ENCODE results near the gene CALN1.
"Not testable (repeated sequence)": the region's sequence is repeated elsewhere in the genome, so short reads cannot be mapped to it uniquely, and the experiment has no call there.

The CALN1 gene

DNA sequence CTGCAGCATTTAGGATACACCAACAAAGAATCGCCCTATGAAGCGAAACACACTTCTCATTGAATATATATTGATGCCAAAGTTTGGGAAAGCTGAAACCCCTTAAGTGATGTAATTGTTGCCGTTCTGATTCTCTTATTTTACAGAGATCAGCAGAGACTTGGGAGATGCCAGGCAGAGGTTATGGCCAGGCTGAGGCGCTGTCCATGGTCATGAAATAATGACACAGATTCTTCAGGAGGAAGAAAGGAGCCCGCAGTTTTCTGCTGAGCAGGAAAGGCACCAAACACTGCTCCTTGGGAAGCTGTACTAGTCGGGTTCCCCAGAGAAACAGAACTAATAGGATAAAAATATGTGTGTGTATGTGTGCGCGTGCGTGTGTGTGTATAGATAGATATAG, 566.0 kb downstream of the CALN1 start:
- no peak for DNase-seq

DNA sequence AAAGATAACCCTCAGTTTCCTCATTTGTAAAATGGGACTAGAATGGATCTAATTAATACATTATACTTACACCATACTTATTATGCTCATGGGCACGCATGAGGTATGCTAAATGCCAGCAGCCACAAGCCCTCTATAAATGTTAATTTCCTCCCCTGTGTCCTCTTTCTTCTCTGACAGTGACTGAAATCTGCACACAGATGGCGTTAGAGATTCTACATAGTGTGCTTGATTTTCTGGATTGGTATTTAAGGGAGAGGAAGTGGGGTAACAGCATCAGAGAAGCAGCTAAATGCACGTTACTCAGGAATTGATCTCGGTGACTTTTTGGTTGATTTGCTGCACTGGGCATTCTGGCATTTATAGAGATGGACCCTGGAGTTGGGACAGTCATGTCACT, 568.5 kb downstream of the CALN1 start:
- DNase-seq, result no peak

DNA sequence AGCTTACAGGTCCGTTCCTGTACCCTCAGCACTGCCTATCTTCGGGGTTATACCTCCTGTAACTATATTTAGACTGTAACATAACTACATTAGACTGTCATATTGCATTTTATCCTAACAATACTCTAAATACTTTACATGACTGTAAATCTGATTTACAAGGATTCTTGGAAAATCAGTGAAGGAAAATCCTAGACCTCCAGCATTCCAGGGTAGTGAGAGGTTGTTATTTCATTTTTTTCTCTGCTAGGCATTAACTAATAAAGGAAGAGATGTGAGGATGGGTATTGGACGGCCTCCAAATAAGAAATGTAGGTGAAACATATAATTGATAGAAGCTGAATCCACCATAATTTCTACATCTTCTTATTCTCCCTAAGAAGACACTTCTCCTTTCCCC, 569.4 kb downstream of the CALN1 start:
- no peak for DNase-seq

DNA sequence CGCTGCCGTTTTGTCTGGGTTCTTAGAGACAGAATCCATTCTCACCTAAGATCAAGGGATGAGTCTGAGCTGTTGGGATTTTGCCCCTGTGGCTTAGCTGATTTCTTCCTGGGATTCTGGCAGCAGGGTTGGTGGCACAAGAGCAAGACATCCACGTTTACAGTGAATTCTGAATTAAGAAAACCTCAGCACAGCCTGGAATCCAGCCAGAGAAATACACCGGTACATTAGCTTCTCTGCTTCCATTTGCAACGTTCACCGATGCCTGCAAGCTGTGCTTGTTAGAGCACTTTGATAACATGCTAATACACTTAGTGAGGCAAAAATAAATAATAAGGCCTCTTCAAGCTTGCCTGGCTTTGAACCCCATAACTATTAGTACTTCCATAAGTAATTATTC, 569.8 kb downstream of the CALN1 start:
- no peak for DNase-seq

DNA sequence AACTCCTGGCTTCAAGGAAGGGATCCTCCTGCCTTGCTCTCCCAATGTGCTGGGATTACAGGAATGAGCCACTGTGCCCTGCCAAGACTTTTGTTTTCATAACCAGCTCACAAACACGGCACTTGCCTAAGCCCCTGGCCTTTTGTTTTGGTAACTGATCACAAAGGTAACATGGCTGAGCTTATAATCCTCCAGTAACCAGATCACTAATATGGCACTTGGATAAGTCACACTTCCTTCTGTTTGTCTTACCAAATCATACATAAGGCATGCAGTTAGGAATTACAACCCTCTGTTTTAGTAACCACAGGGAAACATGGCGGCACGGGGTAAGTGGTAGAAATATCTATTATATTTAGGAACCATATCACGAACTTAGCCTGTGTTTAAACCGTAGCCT, 577.1 kb downstream of the CALN1 start:
- no peak for DNase-seq

DNA sequence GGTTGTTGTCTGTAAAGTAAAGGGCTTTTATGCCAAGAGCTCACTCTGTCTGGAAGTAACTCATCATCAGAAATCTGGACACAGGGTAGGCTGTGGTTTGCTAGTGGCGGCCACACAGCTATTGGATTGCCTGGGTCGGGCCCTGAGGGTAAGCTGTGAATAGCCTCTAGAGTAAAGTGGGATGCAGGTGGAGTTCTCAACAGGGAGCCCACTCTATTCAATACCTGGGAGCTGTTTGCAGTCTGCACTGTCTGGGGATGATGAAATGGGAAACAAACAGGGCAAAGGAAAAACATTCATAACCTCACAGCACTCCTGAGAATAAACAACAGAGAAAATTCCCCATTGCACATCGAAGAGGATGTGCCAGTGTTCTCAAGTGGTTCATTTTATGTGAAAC, 582.6 kb downstream of the CALN1 start:
- DNase-seq, result no peak

DNA sequence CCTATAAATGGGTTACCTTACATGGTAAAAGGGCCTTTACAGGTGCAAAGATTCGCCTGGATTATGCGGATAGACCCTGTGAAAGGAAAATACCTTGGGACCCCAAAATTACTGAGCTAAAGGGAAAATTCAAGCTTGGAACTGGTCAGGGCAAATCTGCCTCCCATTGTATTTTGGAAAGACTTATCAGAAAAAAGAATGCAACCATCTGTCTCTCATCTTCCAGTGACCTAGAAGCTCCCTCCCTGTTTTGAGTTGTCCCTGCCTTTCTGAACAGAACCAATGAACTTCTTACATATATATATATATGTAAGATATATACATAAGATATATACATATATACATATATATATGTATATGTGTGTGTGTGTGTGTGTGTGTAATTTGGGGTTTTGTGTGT, 583.8 kb downstream of the CALN1 start:
- no peak for DNase-seq

DNA sequence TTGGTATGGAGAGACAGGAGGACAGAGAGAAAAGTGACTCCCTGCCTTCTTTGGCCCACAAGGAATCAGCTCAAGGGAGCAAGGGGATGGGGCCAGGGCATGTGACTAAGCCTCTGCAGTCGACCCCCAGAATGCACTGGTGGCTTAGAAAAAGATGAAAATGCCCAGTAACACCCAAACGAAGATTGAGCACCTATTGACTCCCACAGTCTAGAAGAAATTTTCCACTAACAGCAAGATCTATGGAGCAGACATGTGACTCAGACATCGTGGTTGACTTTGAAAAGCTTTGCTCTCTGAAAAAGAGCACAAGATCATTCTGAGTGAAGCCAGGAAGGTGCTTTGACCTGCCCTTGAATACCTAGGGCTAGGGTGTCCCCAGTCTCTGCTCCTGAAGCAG, 586.0 kb downstream of the CALN1 start:
- DNase-seq, result no peak

DNA sequence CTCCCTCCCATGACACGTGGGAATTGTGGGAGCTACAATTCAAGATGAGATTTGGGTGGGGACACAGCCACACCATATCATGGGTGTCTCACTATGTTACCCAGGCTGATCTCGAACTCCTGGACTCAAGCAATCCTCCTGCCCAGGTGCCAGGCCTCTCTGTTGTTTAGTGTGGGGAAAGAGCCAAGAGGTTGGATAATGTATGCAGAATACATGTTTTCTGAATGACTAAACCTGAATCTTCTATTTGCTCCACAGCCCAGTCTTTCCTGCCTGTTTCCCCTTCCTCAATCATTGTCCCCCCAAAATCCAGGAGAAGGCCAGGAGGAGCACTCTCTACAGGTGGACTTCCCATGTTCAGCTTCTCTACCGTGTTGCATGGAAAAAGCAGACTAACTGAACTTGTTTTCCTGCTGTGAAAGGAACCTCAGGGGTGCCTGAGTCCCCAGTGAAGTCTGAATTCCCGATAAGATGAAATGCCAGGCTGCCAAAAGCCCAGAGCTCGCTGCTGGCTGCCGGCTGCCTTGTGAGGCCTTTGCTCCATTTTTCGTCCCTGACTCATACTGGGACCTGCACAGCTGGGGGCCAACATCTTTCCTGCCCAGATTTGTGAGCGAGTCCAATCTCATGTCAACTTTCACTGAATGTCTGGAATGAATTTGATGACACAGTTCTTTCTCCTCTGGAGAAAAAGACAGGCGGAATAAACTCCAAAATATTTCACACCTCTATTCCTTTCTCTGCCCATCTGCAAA, 588.0 kb downstream of the CALN1 start:
- DNase-seq, result no peak

DNA sequence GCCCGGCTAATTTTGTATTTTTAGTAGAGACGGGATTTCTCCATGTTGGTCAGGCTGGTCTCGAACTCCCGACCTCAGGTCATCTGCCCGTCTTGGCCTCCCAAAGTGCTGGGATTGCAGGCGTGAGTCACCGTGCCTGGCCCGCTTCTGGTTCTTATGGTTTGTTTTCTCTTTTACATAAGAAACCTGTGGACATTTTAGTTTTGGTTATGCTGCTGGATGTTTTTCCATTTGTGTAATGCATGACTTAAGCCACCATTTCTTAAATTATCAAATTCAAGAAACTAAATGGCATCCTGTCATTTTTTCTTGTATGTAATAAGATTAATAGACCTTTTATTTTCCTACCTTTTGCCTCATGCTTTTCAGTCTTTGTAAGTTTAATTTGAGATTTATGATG, 589.7 kb downstream of the CALN1 start:
- not testable (repeated sequence) for DNase-seq

DNA sequence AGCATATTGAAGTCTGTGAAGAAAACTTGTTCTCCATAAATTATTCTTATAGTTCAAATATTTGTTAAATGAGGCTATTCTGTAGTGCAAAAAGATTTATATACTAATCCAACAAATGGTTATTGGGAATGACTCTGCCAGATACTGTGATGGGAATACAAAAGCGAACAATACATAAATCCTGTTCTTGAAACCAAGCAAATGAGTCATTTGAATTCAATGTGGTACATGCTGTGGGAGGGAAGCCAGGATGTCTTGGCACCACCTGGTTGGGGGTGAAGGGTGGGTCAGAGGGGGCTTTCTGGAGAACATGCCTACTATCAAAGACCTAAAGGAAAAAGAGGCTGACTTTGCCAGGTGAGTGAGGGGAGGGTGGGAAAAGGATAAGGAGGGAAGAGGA, 594.2 kb downstream of the CALN1 start:
- DNase-seq, result no peak

DNA sequence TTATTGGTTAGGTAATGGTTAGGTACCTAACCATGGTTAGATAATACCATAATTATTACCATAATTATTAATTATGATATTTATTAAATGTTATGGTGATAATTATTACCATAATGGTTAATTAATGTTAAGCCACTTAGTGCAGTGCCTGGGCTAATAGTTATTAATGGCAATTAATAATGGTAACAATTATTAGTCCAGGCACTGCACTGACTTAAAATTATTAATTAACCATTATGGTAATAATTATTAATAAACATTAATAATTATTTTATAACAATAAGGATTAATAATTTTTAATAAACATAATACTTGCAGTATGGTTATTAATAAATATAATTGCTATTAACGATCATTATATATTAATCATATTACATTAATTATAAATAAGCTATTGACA, 604.0 kb downstream of the CALN1 start:
- DNase-seq, result no peak

DNA sequence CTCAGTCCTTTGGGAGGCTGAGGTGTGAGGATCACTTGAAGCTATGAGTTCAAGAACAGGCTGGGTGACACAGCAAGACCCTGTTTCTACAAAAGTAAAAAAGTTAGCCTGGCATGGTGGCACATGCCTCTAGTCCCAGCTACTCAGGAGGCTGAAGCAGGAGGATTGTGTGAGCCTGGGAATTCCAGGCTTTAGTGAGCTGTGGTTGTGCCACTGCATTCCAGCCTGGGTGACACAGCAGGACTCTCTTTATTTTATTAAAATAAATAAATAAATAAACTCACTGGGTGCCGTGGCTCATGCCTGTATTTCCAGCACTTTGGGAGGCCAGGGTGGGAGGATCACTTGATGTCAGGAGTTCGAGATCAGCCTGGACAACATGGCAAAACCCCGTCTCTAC, 607.9 kb downstream of the CALN1 start:
- no peak for DNase-seq

DNA sequence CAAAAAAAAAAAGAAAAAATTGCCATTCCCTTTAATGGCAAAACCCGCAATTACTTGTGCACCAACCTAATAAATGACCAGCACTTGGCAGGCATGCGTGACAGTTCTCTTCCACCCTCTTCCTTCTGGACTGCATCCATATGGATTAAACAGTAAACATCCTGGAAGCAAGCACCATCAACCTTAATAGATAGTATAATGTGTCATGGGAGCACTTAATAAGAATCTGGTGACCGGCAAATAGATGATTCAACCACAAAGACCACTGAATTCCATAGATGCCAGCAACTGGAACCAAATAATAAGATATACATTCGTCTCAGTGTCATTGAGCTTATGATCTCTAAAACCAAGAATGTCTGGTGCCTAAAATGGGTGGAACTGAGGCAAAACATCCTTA, 610.2 kb downstream of the CALN1 start:
- DNase-seq, result no peak

DNA sequence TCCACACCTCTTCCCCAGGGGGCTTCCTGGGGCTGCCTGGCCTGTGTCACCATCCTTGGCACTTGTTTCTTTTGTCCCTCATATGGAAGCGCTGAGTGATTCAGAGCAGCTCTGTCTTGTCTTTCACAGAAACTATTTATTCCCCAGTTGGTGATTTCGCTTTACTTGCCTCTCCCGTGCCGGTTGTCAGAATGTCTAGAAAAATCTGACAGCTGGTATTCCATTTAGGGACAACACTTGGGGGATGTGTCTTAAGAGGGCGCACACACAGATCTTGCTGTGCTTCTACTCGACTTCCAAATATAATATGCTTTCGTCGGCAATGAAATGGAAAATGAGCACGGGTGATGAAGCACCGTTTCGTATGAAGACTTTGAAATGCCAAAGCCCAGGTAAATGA, 611.8 kb downstream of the CALN1 start:
- no peak for DNase-seq

DNA sequence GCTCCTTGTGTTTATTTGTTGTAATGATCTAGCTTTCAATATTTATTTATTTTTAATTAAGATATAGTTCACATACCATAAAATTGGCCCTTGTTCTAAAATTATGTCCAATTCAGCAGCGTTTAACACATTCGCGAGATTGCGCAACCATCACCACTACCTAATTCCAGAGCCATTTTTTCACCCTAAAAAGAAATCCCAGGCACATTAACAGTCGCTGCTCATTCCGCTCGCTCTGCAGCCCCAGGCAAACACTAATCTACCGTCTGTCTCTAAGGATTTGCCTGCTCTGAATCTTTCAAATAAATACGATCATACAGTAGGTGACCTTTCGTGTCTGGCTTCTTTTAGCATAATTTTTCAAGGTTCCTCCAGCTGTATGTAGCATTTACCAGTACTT, 616.7 kb downstream of the CALN1 start:
- no peak for DNase-seq

DNA sequence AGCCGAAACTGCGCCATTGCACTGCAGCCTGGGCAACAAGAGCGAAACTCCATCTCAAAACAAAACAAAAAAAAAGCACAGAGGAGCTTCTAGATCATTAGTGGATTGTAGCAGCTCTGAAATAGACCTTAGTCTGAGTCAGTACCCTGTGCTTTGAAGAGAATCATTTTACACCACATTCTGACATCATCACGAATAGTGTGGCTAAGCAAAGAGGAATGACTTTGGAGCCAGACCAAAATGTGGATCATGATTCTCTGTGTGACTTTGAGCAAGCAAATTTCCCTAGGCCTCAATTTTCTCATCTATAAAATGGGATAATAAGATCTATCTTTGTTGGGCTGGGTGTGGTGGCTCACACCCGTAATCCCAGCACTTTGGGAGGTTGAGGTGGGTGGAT, 618.9 kb downstream of the CALN1 start:
- no peak for DNase-seq

DNA sequence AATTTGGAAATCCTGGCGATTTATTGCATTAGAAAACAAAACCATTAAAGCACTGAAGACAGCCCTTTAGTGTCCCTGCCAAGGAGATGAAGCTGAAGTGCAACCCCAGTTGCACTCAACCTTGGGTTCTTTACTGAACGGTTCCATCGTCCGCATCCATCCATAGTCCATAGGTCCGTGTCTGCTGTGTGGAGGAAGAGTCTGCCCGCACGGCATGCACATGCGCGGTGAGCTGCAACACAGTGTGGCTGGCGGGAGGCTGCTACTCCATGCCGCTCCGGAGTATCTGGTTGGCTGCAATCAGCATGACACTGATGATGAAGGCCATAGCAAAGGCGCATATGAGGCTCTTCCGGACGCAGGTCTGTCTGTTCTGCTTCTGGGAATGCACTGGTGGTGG, 624.6 kb downstream of the CALN1 start:
- DNase-seq, result no peak

DNA sequence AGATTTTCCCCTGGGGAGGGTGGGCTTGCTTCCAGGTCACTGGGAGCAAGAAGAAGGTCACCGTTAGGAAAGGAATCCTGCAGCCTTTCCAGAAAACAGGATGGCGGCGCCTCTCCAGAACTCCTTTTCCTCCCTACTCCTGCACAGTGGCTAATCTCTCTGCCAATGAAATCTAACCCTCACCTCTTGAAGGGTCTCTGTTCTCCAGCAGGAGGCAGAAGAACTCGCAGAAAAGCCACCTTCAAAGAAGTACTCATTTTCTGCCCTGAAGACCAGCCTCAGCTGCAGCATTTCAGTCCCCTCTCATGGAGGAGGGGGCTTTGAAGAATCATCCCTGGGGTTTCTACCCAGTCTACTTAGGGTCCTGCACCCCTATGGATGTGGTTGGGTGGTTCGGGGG, 626.9 kb downstream of the CALN1 start:
- DNase-seq, result no peak

DNA sequence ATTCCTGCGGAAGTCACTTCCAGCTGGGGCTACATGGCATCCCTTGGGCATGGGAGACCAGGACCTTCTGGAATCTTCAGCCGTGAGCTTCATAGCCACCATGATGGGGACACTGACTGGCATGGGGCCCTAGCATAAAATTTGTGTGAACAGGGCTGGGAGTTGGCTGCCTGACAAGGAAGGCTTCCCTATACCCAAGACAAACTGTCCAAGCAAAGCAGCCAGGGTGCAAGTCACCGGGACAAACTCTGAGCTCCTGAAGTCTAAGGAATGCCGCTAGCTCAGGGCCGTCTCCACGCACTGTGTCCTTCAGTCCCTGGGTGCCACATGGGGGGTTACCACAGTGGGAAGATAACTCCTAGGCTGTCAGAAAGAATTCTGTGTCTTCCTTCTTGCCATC, 627.4 kb downstream of the CALN1 start:
- no peak for DNase-seq

DNA sequence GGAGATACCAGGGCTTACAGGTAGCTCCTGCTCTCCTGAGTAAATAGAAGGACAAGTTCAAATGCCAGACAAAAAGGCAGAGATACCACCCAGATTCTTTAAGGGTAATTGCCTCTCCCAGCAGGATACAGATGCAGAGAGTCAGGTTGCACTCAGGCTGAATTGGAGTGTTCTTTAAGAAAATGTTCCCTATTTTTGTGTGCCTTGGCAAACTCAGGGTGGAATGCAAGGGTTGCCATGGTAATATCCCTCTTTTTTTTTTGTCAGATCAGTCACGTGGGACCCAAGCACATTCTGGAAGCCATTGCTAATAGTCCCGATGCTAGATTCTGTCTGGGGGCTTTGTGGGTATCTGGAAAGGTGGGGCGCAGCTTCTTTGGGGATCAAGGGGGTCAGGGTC, 628.0 kb downstream of the CALN1 start:
- no peak for DNase-seq

DNA sequence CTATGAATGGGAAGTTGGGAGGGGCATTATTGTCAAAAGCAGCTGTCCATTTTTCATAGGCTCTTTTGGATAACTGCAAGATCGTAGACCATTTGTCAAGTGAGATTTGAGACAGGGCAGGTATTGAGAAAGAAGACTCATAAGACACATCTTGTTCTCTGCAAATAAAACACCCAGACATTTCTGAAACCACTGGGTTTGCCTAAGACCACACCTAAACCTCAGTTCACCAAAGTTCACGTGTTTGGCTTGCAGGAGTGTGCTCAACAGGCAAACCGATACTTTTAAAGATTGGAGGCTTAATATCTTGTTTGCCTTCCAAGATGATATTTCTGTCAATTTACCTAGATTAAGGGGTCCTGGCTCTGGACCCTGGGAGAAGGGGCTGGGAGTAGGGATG, 628.4 kb downstream of the CALN1 start:
- no peak for DNase-seq

DNA sequence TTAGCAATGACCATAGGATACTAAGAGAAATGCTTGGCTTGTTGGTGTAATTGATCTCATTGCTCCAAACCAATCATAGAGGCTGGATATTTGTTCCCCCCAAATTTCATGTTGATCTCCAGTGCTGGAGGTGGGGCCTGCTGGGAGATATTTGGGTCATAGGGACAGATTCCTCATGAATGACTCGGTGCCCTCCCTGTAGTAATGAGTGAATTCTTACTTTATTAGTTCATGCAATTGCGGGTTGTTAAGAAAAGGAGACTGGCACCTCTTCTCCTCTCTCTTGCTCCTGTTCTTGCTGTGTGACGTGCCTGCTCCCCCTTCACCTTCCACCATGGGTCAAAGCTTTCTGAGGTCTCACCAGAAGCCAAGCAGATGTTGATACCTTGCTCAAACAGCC, 630.1 kb downstream of the CALN1 start:
- DNase-seq, result no peak

DNA sequence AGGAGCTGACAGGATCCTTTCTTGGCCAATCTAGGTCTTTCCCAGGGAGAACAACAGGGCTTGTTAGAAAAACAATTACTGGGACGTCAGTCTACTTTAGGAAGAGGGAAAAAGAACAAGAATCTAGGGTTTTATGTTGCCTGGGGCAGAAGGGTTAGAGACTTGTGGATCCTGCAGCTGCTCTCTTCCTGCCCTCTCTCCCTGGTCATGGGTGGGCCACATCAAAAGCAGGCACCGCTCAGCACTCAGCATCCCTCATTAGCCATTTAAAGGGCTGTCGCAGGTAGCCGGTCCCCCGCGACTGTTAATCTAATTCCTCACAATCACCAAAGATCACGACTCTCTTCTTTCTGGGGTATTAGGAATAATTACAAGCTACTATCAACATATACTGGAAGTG, 631.9 kb downstream of the CALN1 start:
- no peak for DNase-seq

DNA sequence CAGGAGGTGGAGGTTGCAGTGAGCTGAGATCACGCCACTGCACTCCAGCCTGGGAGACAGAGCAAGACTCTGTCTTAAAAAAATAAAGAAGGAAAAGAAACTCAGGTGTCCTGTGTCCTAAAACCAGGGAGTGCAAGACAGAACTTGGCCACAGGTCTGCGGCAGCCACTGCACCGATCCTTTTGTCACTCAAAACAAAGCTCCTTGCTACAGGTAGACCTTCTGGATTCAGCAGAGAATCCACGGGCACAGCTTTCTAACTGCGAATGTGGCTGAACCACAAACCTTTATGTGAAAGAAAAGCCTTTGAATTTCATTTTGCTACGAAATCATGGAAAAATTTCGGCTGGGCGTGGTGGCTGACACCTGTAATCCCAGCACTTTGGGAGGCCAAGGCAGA, 634.9 kb downstream of the CALN1 start:
- no peak for DNase-seq

DNA sequence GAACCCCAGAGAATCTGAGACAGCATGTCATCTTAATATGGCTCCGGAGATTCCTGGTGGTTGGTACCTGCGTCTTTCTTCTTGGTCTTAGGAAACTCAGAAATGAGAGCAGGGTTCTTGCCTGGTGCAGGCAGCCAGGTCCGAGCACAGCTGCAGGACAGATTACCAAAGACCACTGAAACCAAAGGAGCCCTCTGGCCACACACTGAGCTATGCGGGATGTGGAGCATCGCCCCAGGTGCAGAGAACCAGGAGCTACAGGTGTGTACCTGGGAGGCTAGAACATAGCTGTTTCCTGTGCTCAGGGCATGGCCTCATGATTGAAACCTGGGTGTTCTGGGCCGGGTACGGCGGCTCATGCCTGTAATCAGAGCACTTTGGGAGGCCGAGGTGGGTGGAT, 635.4 kb downstream of the CALN1 start:
- DNase-seq, result no peak
